Right atrium auricular region (tissue), 2 donors: ENCODE results near the gene THSD4. TPM values are rescaled to one million over a fixed set of nuclear protein-coding genes. Genes with fewer than 3 reads are reported as not detected.

ENCODE experiments used
- DNase-seq: peaks from one replicate; pipeline ENCODE4 v3.0.0-alpha.2; 2019; ENCODE audit warnings: low spot score
- H3K27ac ChIP-seq, 2 donors: fragments of 200-600 bp; sonication (generic); 1 replicate in 1 of 2; 2 replicates in 1 of 2; pipeline ENCODE4 v1.5.1; 2016 to 2019
- H3K27me3 ChIP-seq, 2 donors: fragments of 200-600 bp; sonication (generic); one replicate each; pipeline versions ENCODE4 v1.5.1 to v1.6.0; 2017 to 2019
- H3K36me3 ChIP-seq: fragments of 200-600 bp; sonication (generic); one replicate; pipeline ENCODE4 v1.5.1; 2016
- H3K4me1 ChIP-seq, 2 donors: fragments of 200-600 bp; sonication (generic); one replicate each; pipeline versions ENCODE4 v1.5.1 to v1.6.0; 2017 to 2019
- H3K4me3 ChIP-seq, 2 donors: fragments of 200-600 bp; sonication (generic); 1 replicate in 1 of 2; 2 replicates in 1 of 2; pipeline ENCODE4 v1.5.1; 2017 to 2019; ENCODE audit warnings: mild to moderate bottlenecking in 1 of 2, moderate library complexity in 1 of 2
- H3K9me3 ChIP-seq, 2 donors: fragments of 200-600 bp; sonication (generic); one replicate each; pipeline ENCODE4 v1.5.1; 2019
- CTCF ChIP-seq, 2 donors: fragments of 200-600 bp; sonication (generic); IDR thresholded peaks; one replicate each; pipeline ENCODE4 v1.5.1; 2019; ENCODE audit warnings: antibody characterized with exemption in 2 of 2
- total RNA-seq, 2 donors: library from RNA; depleted of rRNA; stranded (reverse); fragments of >200 nt; gene quantifications; one replicate each; pipeline ENCODE4 v1.1.0, GENCODE V29; 2016

The THSD4 gene
- total RNA-seq, 2 donors from 2014 or later = 41.2 to 85.3 TPM

GRCh38 chr15:71194286-71194685 is 79.0 kb downstream of the THSD4 start:
- TF ChIP-seq CTCF (IDR thresholded peaks at IDR 0.05) = no peak
- no peaks in the 10 kb centered on the region for H3K36me3 ChIP-seq
- H3K4me3 ChIP-seq = no peak overlapping the region
- H3K4me1 ChIP-seq = peaks cover 0 to 13% of the 10 kb centered on the region in 2 donors
- no peaks in the 10 kb centered on the region for H3K27me3 ChIP-seq
- no peak for DNase-seq
- H3K9me3 ChIP-seq = no peaks in the 10 kb centered on the region
- H3K27ac ChIP-seq = no peak overlapping the region

- H3K4me1 ChIP-seq = peaks cover 0 to 13% of the 10 kb centered on the region in 2 donors
- H3K36me3 ChIP-seq = no peaks in the 10 kb centered on the region
- DNase-seq = no peak
- H3K27me3 ChIP-seq = no peaks in the 10 kb centered on the region
- H3K9me3 ChIP-seq = no peaks in the 10 kb centered on the region
- H3K27ac ChIP-seq = no peak overlapping the region
- H3K4me3 ChIP-seq = no peak overlapping the region
- TF ChIP-seq CTCF (IDR thresholded peaks at IDR 0.05) = peak in 1 of 2 donors; percentile 15
Measured at GRCh38 chr15:71195242-71195641, 80.0 kb downstream of the THSD4 start.

GRCh38 chr15:71197620-71198019 is 82.3 kb downstream of the THSD4 start:
- H3K27me3 ChIP-seq = no peaks in the 10 kb centered on the region
- H3K4me3 ChIP-seq = no peak overlapping the region
- no peak for DNase-seq
- no peak for TF ChIP-seq CTCF (IDR thresholded peaks at IDR 0.05)
- no peaks in the 10 kb centered on the region for H3K9me3 ChIP-seq
- peaks cover 0 to 19% of the 10 kb centered on the region in 2 donors for H3K4me1 ChIP-seq
- no peak overlapping the region for H3K27ac ChIP-seq
- H3K36me3 ChIP-seq = no peaks in the 10 kb centered on the region

- H3K4me1 ChIP-seq = peaks cover 0 to 27% of the 10 kb centered on the region in 2 donors
- TF ChIP-seq CTCF (IDR thresholded peaks at IDR 0.05) = no peak
Measured at GRCh38 chr15:71198846-71199245, 83.6 kb downstream of the THSD4 start.

GRCh38 chr15:71199384-71200351 is 84.4 kb downstream of the THSD4 start:
- Histone ChIP-seq H3K4me3 (no peak overlapping the region), H3K27ac (peak overlapping the region in 1 of 2 donors; percentile 64), H3K4me1 (peaks cover 0 to 35% of the 10 kb centered on the region in 2 donors), H3K36me3 (no peaks in the 10 kb centered on the region), H3K27me3 (no peaks in the 10 kb centered on the region), H3K9me3 (no peaks in the 10 kb centered on the region)
- DNase-seq = no peak
- TF ChIP-seq CTCF (IDR thresholded peaks at IDR 0.05) = no peak

More at GRCh38 chr15:71198846-71199245, 83.6 kb downstream of the THSD4 start:
- no peaks in the 10 kb centered on the region for H3K27me3 ChIP-seq
- H3K4me3 ChIP-seq = no peak overlapping the region
- H3K9me3 ChIP-seq = no peaks in the 10 kb centered on the region
- H3K27ac ChIP-seq = peak overlapping the region; percentile 28 to 64
- no peaks in the 10 kb centered on the region for H3K36me3 ChIP-seq
- DNase-seq = no peak
